Measurements from ENCODE around the gene PRICKLE3.

- TF ChIP-seq NR3C1 (IDR thresholded peaks at IDR 0.05): no peak
- TF ChIP-seq, protein P1, sequence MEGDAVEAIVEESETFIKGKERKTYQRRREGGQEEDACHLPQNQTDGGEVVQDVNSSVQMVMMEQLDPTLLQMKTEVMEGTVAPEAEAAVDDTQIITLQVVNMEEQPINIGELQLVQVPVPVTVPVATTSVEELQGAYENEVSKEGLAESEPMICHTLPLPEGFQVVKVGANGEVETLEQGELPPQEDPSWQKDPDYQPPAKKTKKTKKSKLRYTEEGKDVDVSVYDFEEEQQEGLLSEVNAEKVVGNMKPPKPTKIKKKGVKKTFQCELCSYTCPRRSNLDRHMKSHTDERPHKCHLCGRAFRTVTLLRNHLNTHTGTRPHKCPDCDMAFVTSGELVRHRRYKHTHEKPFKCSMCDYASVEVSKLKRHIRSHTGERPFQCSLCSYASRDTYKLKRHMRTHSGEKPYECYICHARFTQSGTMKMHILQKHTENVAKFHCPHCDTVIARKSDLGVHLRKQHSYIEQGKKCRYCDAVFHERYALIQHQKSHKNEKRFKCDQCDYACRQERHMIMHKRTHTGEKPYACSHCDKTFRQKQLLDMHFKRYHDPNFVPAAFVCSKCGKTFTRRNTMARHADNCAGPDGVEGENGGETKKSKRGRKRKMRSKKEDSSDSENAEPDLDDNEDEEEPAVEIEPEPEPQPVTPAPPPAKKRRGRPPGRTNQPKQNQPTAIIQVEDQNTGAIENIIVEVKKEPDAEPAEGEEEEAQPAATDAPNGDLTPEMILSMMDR (IDR thresholded peaks at IDR 0.05): no peak
- TF ChIP-seq RAD21 (conservative IDR thresholded peaks at IDR 0.05 in 1 of 2, IDR thresholded peaks at IDR 0.05 in 1 of 2): no peak
- TF ChIP-seq MYC (IDR thresholded peaks at IDR 0.05; ENCODE audit: borderline replicate concordance, low read length): peak; percentile 32; the same call in 1 of the 2 replicates
- TF ChIP-seq ZFP36 (IDR thresholded peaks at IDR 0.05; ENCODE audit: borderline replicate concordance, partially characterized antibody): no peak
- TF ChIP-seq POLR2AphosphoS2 (conservative IDR thresholded peaks at IDR 0.05; ENCODE audit: low read length): no peak
- no peak for TF ChIP-seq SREBF2 (IDR thresholded peaks at IDR 0.05)
Observed at GRCh38 chrX:49171752-49172279, 14.4 kb downstream of the PRICKLE3 start, which contains the start of gene PLP2.

Measured in A549 (cell line).